CD4-positive, alpha-beta T cell (primary cell): ENCODE results near the gene TRIM3. TPM values are rescaled to one million over a fixed set of nuclear protein-coding genes. Genes with fewer than 3 reads are reported as not detected.
"Not testable (repeated sequence)": the region's sequence is repeated elsewhere in the genome, so short reads cannot be mapped to it uniquely, and the experiment has no call there.

Experiments used
- ATAC-seq: fragments of 200-7000 bp; cut with Tn5 transposase; one replicate; pipeline ENCODE4 v1.10.0; 2022; ENCODE audit warnings: mild to moderate bottlenecking; ENCODE audit not compliant: poor library complexity
- CTCF ChIA-PET: fragments of 350-600 bp; sonication (Branson Sonifier 250); formaldehyde crosslinking; loops from one replicate; lab custom pipeline; 2021; ENCODE audit warnings: antibody characterized with exemption, inconsistent platforms; lab: Charles Lee
- POLR2A ChIA-PET: fragments of 350-600 bp; sonication (Branson Sonifier 250); formaldehyde crosslinking; loops from one replicate; lab custom pipeline; 2021; ENCODE audit warnings: antibody characterized with exemption, inconsistent platforms; lab: Charles Lee
- DNase-seq, 14 experiments: peaks; one replicate each; pipeline ENCODE4 v3.0.0-alpha.2; 2013 to 2020; ENCODE audit warnings: mixed read lengths in 2 of 14
- H3K27ac ChIP-seq, 2 donors: one replicate each; pipeline versions ENCODE4 v1.5.1 to v1.7.0; 2013; ENCODE audit warnings: low read length in 2 of 2, low read depth in 1 of 2, mild to moderate bottlenecking in 1 of 2
- H3K27me3 ChIP-seq, 2 experiments: 1 replicate in 1 of 2; 2 replicates in 1 of 2; pipeline versions ENCODE4 v1.6.1 to v1.7.0; 2013; ENCODE audit warnings: low read length in 2 of 2, control low read depth in 1 of 2, mild to moderate bottlenecking in 1 of 2, moderate library complexity in 1 of 2; ENCODE audit not compliant: insufficient read depth in 2 of 2, control insufficient read depth in 1 of 2
- H3K36me3 ChIP-seq: one replicate; pipeline ENCODE4 v1.6.1; 2013; ENCODE audit warnings: low read length, control low read depth; ENCODE audit not compliant: insufficient read depth
- H3K4me1 ChIP-seq: one replicate; pipeline ENCODE4 v1.6.1; 2013; ENCODE audit warnings: low read length, control low read depth; ENCODE audit not compliant: insufficient read depth
- H3K4me3 ChIP-seq: one replicate; pipeline ENCODE4 v1.5.1; 2013; ENCODE audit warnings: mild to moderate bottlenecking, low read length, moderate library complexity
- H3K9me3 ChIP-seq, 2 experiments: 1 replicate in 1 of 2; 2 replicates in 1 of 2; pipeline versions ENCODE4 v1.6.1 to v1.7.0; 2013; ENCODE audit warnings: low read length in 2 of 2, mild to moderate bottlenecking in 2 of 2, control low read depth in 1 of 2, moderate library complexity in 1 of 2; ENCODE audit not compliant: control insufficient read depth in 1 of 2, insufficient read depth in 1 of 2
- H3K27ac Mint-ChIP-seq: one replicate; pipeline ENCODE4 v1.8.0; 2020; ENCODE audit warnings: mixed read lengths
- H3K27me3 Mint-ChIP-seq: one replicate; pipeline ENCODE4 v1.8.0; 2021; ENCODE audit warnings: mixed read lengths
- H3K36me3 Mint-ChIP-seq: one replicate; pipeline ENCODE4 v1.8.0; 2021; ENCODE audit warnings: low read depth, mixed read lengths
- H3K4me1 Mint-ChIP-seq: one replicate; pipeline ENCODE4 v1.8.0; 2021; ENCODE audit warnings: low read depth, mixed read lengths
- H3K4me3 Mint-ChIP-seq: one replicate; pipeline ENCODE4 v1.8.0; 2020; ENCODE audit warnings: mild to moderate bottlenecking, mixed read lengths
- H3K9me3 Mint-ChIP-seq: one replicate; pipeline ENCODE4 v1.8.0; 2020; ENCODE audit warnings: mixed read lengths
- CTCF ChIP-seq: fragments of 200-600 bp; IDR thresholded peaks from one replicate; pipeline ENCODE4 v1.8.0; 2022; ENCODE audit warnings: antibody characterized with exemption, mild to moderate bottlenecking
- intact Hi-C, 2 experiments: fragments of 100-400 bp; cut with DNase I in 1 of 2; cut with micrococcal nuclease in 1 of 2; formaldehyde crosslinking; loops; one replicate each; pipeline versions ENCODE4 v1.15.1 to v1.9.0; 2023 to 2025; cut with DNase I, micrococcal nuclease
- polyA plus RNA-seq, 2 donors: library from polyadenylated mRNA; unstranded; fragments of 120-200 nt; gene quantifications; one replicate each; pipeline ENCODE4 v1.2.1, GENCODE V29; 2013
- total RNA-seq, 174 experiments: library from RNA in 2 of 174; stranded (reverse) in 2 of 174; gene quantifications; one replicate each; pipeline ENCODE4 v1.2.3 and lab custom pipeline; 2021 to 2026

TRIM3 gene
- 10 to 100 TPM; 16.4 to 16.6 TPM for total RNA-seq
- 14.3 TPM for polyA plus RNA-seq (2013, experiment 1 of 2)
- 12.5 TPM for polyA plus RNA-seq (2013, experiment 2 of 2)
- total RNA-seq (lab: John Stamatoyannopoulos, UW) = 1.8 to 24.5 (median 12.8) reads per million in 172 experiments

GRCh38 chr11:6473451-6474412 is at the start of gene TRIM3:
TRIM3 (minus strand) TSS chr11:6473941; CDS start chr11:6465695, 8,246 bp downstream.
- no peaks in the 10 kb centered on the region for H3K9me3 Mint-ChIP-seq
- Histone ChIP-seq H3K4me1 (peaks cover 28% of the 10 kb centered on the region), H3K27me3 (no peaks in the 10 kb centered on the region), H3K4me3 (peak within 1 kb of the TSS; percentile 82), H3K36me3 (peaks cover 19% of the 10 kb centered on the region), H3K9me3 (no peaks in the 10 kb centered on the region), H3K27ac (peak within 1 kb of the TSS; percentile 38 to 76)
- POLR2A ChIA-PET = interaction anchor here (0.6 to 4.0 kb wide), 10 partner anchors 8 to 264 kb away, joined by 3 to 14 read pairs (median 5); partner anchors contain the start of genes APBB1, ARFIP2, MRPL17 and SMPD1
- peak; percentile 36 to 93 (median 69) for DNase-seq
- ATAC-seq = peak; percentile 66
- peak within 1 kb of the TSS; percentile 87 for H3K4me3 Mint-ChIP-seq
- H3K27me3 Mint-ChIP-seq = no peaks in the 10 kb centered on the region
- intact Hi-C loops = loop anchor here in 1 of 2 experiments (2.0 kb wide), 2 partner anchors 83 to 239 kb away; partner anchors contain the start of genes FHIP1B and SMPD1
- peak within 1 kb of the TSS; percentile 66 for H3K27ac Mint-ChIP-seq
- no peak for TF ChIP-seq CTCF
- H3K36me3 Mint-ChIP-seq = peaks cover 22% of the 10 kb centered on the region
- CTCF ChIA-PET = no interaction called here
- peaks cover 34% of the 10 kb centered on the region for H3K4me1 Mint-ChIP-seq

- ATAC-seq = no peak
- H3K4me1 Mint-ChIP-seq = peaks cover 18% of the 10 kb centered on the region
- no peaks in the 10 kb centered on the region for H3K27me3 Mint-ChIP-seq
- no peaks in the 10 kb centered on the region for H3K9me3 ChIP-seq
- CTCF ChIA-PET = no interaction called here
- H3K27ac ChIP-seq = no peak overlapping the region
- intact Hi-C loops = no loop called here
- no peaks in the 10 kb centered on the region for H3K27me3 ChIP-seq
- H3K36me3 ChIP-seq = peaks cover 13% of the 10 kb centered on the region
- H3K4me3 Mint-ChIP-seq = no peak overlapping the region
- no peak for TF ChIP-seq CTCF
- peaks cover 4% of the 10 kb centered on the region for H3K4me1 ChIP-seq
- peaks cover 66% of the 10 kb centered on the region for H3K36me3 Mint-ChIP-seq
- H3K4me3 ChIP-seq = no peak overlapping the region
- POLR2A ChIA-PET = no interaction called here
- no peaks in the 10 kb centered on the region for H3K9me3 Mint-ChIP-seq
- DNase-seq = no peak
- no peak overlapping the region for H3K27ac Mint-ChIP-seq
Measured at GRCh38 chr11:6523253-6523652, 49.5 kb upstream of the TRIM3 start.

GRCh38 chr11:6521946-6522345 is 48.2 kb upstream of the TRIM3 start:
- H3K27me3 ChIP-seq, CTCF ChIA-PET, H3K27ac Mint-ChIP-seq, H3K4me3 Mint-ChIP-seq, H3K27me3 Mint-ChIP-seq, H3K27ac ChIP-seq, DNase-seq, H3K9me3 ChIP-seq, intact Hi-C loops, H3K4me1 ChIP-seq, ATAC-seq, H3K4me3 ChIP-seq, H3K9me3 Mint-ChIP-seq: not testable (repeated sequence)
- peaks cover 19% of the 10 kb centered on the region for H3K36me3 ChIP-seq
- Mint-ChIP-seq H3K36me3 (peaks cover 71% of the 10 kb centered on the region), H3K4me1 (peaks cover 11% of the 10 kb centered on the region)
- POLR2A ChIA-PET = interaction anchor here (0.6 kb wide), 1 partner anchor 173 kb away, joined by 3 read pairs; no protein-coding TSS in a partner anchor
